Lower leg skin (tissue), 4 donors: ENCODE measurements around the gene PHLDB3. TPM values are rescaled to one million over a fixed set of nuclear protein-coding genes. Genes with fewer than 3 reads are reported as not detected.
"Not testable (repeated sequence)": the region's sequence is repeated elsewhere in the genome, so short reads cannot be mapped to it uniquely, and the experiment has no call there.

Experiments used
- DNase-seq, 2 donors: peaks; one replicate each; pipeline ENCODE4 v3.0.0-alpha.2; 2019; ENCODE audit warnings: low spot score in 2 of 2
- H3K4me3 ChIP-seq: fragments of 200-600 bp; sonication (generic); 2 replicates; pipeline ENCODE4 v1.5.1; 2017; ENCODE audit warnings: mild to moderate bottlenecking, low read depth; ENCODE audit not compliant: poor library complexity, severe bottlenecking
- CTCF ChIP-seq, 3 donors: fragments of 450-650 bp; IDR thresholded peaks; one replicate each; pipeline ENCODE4 v1.5.1; 2016; ENCODE audit warnings: antibody characterized with exemption in 3 of 3, mild to moderate bottlenecking in 3 of 3, moderate library complexity in 2 of 3
- POLR2A ChIP-seq, 2 donors: fragments of 450-650 bp; IDR thresholded peaks; one replicate each; pipeline ENCODE4 v1.6.1; 2016 to 2017; ENCODE audit warnings: antibody characterized with exemption in 2 of 2, mild to moderate bottlenecking in 1 of 2, moderate library complexity in 1 of 2
- WGBS, 2 donors: methylation state at CpG; one replicate each; pipeline ENCODE4 v1.1.5; 2018; 5-methylcytosine and 5-hydroxymethylcytosine counted together
- intact Hi-C: fragments of 100-400 bp; cut with DNase I; formaldehyde crosslinking; loops from one replicate; pipeline ENCODE4 v1.15.0; 2023; ENCODE audit warnings: low total_unique reads
- total RNA-seq, 4 donors: library from RNA; depleted of rRNA; stranded (reverse); fragments of >200 nt; gene quantifications; one replicate each; pipeline ENCODE4 v1.1.0, GENCODE V29; 2016

PHLDB3 gene
- total RNA-seq, 4 donors from 2014 or later: 86.9 to 136 (median 114) TPM

GRCh38 chr19:43518051-43518450, 13.5 kb upstream of the PHLDB3 start:
- no peak for TF ChIP-seq CTCF (IDR thresholded peaks at IDR 0.05)
- no peak for TF ChIP-seq POLR2A (IDR thresholded peaks at IDR 0.05)
- intact Hi-C loops: no loop called here
- DNase-seq: no peak
- WGBS, 2 donors: 55 to 56% methylated on average over 4 of the region's 4 CpGs
- H3K4me3 ChIP-seq: no peak overlapping the region

DNA sequence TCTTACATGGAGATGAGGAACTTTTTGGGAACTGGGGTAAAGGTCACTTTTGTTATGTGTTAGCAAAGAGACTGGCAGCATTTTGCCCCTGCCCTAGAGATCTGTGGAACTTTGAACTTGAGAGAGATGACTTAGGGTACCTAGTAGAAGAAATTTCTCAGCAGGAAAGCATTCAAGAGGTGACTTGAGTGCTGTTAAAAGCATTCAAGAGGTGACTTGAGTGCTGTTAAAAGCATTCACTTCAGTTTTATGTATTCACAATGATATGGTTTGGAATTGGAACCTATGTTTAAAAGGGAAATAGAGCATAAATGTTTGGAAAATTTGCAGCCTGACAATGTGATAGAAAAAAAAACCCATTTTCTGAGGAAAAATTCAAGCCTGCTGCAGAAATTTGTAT, 7.9 kb upstream of the PHLDB3 start:
- DNase-seq, H3K4me3 ChIP-seq, intact Hi-C loops: not testable (repeated sequence)

DNA sequence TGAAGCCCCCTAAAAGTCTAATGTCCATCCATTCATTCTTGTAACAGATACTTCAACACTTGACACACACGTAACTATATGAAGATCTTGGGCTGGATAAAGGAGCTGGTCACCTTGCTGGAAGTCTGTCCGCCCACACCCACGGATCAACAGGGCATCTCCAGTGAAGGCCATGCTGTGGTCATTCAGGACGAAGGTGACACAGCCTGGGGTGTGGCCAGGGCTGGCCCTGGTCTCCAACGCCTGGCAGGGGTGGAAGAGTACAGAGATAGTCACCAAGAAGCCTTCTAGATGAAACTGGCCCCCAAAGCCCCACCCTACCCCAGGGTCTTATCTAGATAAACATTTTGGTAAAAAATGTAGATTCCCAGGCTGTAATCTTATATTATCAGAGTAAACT, 6.8 kb upstream of the PHLDB3 start:
- DNase-seq: no peak
- WGBS, 2 donors: 93 to 95% methylated on average over 5 of the region's 5 CpGs
- intact Hi-C loops: no loop called here
- no peak overlapping the region for H3K4me3 ChIP-seq
- TF ChIP-seq CTCF (IDR thresholded peaks at IDR 0.05) (no peak), POLR2A (IDR thresholded peaks at IDR 0.05) (no peak)

GRCh38 chr19:43510713-43511112, 6.2 kb upstream of the PHLDB3 start:
- DNase-seq: no peak
- H3K4me3 ChIP-seq: no peak overlapping the region
- intact Hi-C loops: no loop called here
- TF ChIP-seq POLR2A (IDR thresholded peaks at IDR 0.05) (no peak), CTCF (IDR thresholded peaks at IDR 0.05) (no peak)
- WGBS, 2 donors: 95 to 100% methylated on average over 9 of the region's 9 CpGs

DNA sequence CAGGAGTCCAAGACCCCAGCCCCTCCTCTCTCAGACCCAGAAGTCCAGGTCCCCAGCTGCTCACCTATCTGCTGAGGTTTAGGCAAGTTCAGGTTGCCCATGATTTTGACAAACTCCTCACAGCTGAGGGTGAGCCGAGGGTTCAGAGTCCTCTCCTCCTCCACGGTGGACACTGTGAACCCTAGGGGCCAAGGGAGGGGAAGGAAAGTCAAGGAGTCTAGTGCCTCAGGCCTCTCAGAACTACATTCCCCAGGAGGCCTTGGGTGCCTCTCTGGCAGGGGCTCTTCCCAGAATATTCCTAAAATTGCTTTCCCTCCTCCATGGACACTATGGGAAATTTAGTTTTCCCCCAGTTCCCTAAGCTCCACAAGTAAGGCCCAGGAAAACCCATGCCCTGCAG, 3.3 kb upstream of the PHLDB3 start:
- no peak overlapping the region for H3K4me3 ChIP-seq
- no peak for DNase-seq
- intact Hi-C loops: no loop called here
- whole genome bisulfite sequencing, 2 donors: 60 to 75% methylated on average over 1 to 2 of the region's 2 CpGs
- no peak for TF ChIP-seq POLR2A (IDR thresholded peaks at IDR 0.05)
- TF ChIP-seq CTCF (IDR thresholded peaks at IDR 0.05): no peak

DNA sequence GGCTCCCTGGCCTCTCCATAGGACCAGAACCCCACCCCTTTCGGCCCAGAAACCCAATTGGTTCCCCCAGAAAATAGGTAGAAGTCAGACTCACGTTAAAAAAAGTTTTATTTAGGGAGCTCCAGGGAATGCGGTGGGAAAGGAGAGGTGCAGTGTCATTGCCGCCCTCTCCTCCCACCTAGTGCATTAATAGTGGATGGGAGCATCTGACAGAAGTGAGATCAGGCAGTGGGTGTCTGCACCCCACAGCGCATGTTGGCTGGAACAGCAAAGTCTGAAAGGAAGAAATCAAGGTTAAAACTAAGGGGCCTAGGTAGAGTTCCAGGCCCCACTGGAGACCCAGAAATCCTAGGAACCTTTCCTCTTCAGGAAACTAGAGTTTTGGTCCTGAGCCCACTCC, 2.1 kb upstream of the PHLDB3 start:
- WGBS, 2 donors: 87 to 90% methylated on average over 5 of the region's 5 CpGs

More for the DNA sequence above, 2.1 kb upstream of the PHLDB3 start:
- no peak for TF ChIP-seq POLR2A (IDR thresholded peaks at IDR 0.05)
- TF ChIP-seq CTCF (IDR thresholded peaks at IDR 0.05): no peak
- no peak overlapping the region for H3K4me3 ChIP-seq
- intact Hi-C loops: no loop called here
- no peak for DNase-seq
